HG03025 (cell line): ENCODE results near the gene PRC1.

Experiments
- ATAC-seq: cut with Tn5 transposase; IDR thresholded peaks from one replicate; pipeline ENCODE4 v1.9.1; 2021; ENCODE audit warnings: mild to moderate bottlenecking, moderate library complexity; ENCODE audit not compliant: unreplicated experiment, low FRiP score

Gene PRC1

DNA sequence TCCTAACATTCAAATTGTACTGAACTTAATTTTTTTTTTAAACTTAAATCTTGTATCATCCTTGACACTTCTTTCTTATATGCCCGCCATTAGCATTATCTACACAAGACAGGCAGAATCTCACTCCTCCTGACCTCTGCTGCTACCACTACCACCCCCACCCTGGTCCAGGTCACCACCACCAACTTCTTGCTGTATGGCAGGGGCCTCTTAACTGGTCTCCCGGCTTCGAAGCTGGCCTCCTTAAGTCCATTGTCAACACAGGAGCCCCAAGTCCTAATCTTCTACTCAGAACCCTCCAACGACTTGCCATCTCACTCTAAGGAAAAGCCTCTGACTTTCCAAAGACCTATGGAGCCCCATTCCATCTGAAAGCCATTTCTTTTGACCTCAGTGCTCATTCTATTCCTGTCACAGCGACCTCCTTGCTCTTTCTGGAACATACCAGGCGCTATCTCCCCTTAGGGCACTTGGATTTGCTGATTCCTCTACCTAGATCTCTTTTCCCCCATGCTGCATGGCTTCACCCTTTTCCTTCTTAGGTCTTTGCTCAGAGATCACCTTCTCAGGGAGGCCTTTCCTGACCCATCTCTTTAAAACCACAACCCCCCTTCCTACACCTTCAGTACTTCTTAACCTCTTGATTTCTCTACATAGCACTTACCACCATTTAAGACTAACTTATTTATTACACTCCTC lies 2.6 kb downstream of the PRC1 start:
- ATAC-seq, result no peak

DNA sequence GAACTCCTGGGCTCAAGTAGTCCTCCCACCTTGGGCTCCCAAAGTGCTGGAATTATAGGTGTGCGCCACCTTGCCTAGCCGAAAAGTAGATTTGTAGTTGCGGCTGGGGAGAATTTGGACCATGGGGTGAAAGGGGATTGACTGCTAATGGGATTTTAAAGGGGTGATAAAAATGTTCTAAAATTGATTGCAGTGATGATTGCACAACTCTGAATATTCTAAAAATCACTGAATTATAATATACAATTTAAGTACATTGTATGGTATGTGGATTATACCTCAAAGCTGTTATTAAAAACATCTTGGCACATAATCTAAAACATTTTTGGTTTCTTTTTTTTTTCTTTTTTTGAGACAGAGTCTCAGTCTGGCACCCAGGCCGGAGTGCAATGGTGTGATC lies 3.9 kb downstream of the PRC1 start:
- ATAC-seq, result no peak

DNA sequence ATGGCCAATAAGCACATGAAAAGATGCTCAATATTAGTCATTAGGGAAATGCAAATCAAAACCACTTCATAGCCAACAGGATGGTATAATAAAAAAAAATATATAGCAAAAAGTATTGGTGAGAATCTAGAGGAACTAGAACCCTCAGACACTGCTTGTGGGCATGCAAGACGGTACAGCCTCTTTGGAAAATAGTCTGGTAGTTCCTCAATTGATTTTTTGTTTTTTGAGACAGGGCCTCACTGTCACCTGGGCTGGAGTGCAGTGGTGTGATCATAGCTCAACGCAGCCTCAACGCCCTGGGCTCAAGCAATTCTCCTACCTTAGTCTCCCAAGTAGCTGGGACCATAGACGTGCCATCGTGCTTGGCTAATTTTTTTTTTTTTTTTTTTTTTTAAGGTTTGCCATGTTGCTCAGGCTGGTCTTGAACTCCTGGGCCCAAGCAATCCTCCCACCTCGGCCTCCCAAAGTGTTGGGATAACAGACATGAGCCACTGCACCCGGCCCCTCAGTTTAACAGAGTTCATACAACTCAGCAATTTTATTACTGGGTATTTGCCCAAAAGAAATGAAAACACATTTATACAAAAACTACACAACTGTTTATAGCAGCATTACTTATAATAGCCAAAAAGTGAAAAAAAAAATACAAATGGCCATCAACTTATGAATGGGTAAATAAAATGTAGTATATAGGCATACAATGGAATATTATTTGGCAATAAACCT lies 5.1 kb downstream of the PRC1 start:
- ATAC-seq, result no peak

DNA sequence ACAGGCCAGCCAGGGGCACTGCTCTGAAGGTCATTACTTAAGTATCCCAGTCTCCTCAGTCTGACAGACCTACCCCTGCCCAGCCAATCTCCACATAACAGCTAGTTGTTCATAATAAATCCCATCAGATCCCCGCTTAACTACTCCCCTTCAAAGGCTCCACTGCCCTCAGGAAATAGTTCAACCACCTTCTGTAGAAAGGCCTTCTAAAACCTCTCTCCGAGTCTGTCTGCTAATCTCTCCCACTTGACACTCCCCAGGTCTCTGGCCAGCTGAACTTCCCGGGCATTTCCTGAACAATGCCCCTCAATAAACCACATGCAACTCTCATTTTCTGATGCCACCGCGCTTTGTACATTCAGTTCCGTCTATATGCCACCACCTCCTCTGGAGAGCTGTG lies 6.0 kb downstream of the PRC1 start:
- no peak for ATAC-seq

DNA sequence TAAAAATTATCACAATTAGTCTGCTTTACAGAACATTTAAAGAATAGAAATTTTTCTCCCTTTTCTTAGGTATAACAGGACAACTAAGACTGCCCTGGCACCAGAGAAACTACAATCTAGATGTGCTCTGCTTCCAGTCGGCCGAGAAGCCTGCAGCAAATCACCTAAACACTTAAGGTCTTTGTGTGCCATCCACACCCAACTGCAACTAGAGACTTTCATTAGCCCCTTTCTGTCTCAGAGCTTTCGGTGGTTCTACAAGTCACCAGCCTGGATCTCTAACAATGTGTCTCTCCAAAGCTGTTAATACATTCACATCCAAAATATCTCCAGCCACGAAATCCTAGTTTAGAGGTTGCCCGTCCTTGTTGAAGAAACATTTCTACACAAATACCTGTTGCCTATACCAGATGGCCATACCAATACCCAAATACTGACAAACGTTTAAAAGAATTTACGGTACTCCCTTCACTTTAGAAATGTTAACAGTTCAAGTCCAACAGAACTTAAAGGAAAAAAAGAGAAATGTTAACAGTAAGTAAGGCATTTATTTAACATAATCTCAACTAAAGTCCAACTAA lies 6.7 kb downstream of the PRC1 start:
- no peak for ATAC-seq

DNA sequence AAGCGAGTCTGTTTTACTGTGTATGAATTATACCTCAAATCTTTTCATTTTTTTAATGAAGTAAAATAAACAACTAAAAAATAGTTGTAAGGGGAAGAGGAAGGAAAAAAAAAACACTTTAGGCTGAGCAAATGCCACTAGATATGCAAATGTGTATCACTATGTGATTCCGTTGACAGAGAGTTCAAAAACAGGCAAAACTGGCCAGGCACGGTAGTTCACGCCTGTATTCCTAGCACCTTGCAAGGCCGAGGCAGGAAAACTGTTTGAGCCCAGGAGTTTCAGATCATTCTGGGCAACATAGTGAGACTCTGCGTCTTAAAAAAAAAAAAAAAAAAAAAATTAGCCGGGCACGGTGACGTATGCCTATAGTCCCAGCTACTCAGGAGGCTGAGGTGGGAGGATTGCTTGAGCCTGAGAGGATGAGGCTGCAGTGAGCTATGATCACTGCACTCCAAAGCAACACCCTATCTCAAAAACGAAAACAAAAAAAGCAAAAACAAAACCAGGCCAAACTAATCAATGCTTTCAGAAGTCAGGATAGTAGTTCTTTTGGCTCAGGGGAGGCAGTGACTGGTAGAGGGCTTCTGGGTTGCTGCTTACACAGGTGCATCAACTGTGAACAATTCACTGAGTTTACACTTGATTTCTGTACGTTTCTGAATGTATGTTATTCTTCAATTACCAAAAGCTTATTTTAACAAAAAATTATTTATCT lies 7.4 kb downstream of the PRC1 start:
- ATAC-seq, result no peak

DNA sequence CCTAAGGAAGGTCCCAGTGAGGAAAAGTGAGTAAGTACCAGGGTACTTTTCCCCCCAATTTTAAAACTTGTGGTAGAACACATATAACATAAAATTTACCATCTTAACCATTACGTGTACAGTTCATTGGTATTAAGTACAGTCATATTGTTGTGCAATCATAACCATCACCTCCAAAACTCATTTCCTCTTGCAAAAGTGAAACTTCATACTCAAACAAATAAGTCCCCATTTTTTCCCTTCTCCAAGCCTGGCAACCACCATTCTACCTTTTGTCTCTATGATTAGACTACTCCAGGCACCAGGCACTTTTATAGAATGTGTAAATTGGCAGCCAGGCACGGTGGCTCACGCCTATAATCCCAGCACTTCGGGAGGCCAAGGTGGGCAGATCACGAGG lies 12.2 kb downstream of the PRC1 start:
- ATAC-seq, result no peak

DNA sequence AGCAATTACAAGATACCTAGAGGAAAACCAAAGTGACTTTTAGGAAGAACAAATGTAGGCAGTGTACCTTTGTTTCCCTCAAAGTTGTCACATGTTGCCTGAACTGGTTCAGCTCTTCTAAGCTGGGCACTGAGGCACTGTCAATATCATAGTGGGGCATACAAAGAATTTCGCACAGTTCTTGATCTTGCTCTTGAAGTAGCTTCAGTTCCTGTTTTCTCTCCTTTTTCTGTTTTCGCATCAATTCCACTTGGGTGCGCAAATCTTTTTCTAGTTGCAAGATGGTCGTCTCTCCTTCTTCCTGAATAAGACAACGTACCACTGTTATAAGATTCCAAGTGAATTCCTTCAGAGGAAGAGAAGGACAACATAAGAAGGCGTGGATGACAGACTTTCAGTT lies 12.7 kb downstream of the PRC1 start:
- ATAC-seq, result no peak

DNA sequence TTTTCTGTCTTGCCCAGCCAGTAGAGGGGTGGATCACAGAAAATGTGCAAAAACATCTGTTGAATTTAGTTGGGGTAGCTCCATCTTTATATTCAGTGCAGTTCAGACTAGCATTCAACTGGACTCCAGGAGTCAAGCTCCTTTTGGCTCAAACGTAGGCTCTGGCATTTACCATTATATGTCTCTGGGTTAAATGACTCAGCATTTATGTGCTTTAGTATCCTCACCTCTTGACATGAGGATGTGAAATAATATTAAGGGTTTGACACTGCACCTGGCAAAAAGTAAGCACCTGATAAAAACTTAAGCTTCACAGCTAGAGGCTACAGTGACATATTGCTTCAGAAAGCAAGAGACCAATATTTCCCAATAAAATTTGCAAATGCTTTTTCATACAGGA lies 14.8 kb downstream of the PRC1 start:
- ATAC-seq, result no peak

DNA sequence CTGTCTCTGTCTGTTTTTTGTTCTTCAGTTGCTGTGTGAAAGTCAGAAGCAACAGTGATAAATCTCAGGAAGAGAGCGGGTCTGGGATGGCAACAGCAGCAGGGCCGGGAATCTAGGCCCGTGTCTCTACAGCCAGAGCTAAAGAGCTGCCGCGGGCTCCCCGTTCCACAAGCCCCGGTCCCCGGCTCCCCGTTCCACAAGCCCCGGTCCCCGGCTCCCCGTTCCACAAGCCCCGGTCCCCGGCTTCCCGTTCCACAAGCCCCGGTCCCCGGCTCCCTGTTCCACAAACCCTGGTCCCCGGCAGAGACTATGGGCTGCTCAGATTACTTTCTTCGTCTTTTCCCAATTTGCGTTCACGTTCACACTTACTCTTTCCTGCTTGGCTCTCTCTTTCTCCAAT lies 20.1 kb downstream of the PRC1 start:
- ATAC-seq, result no peak

DNA sequence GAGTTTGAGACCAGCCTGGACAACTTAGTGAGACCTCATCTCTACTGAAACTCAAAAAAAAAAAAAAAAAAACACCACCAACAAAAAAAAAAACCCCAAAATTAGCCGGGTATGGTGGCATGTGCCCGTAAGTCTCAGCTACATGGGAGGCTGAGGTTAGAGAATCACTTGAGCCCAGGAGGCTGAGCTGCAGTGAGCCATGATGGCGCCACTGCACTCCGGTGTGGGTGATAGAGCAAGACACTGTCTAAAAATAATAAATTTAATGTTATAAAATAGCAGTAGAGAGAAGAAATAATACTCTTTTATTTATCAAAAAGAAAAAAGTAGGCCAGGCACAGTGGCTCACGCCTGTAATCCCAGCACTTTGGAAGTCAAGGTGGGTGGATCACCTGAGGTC lies 22.2 kb downstream of the PRC1 start:
- no peak for ATAC-seq

DNA sequence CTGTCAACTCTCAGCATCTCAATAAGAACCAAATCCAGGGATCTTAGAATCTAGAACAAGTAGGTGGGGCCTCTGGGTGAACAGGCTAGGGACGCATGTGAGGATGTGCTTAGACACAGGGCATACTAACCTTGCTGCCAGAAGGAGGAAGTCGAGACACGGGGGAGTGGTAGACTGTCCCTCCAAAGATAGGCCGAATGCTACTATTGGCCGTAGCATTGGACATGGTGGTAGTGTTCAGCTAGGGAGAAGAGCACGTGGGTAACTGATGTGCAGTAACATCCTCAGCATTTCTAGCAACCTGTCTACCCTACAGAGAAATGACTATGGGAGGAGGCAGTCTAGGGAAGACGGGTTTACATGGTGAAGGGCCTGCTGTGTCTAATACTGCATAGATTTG lies 24.1 kb downstream of the PRC1 start:
- no peak for ATAC-seq

DNA sequence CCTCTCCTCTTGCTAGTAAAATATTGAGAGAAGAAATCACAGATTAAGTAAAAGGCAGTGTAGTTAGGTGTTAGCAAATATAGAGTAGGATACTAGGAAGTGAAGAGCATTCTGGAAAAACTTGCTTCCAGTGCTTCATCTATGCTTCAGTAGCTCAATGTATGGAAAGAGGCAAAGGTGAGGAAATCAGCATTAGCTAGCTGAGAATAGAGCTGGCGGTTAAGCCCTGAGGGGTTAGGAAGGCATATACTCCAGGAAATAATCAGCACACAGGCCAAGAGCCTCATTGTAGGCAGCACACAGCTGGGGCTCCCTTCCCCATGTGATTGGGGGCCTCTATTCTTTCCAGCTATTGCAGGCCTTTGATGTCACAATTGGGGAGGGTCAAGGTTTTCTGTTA lies 25.9 kb downstream of the PRC1 start:
- no peak for ATAC-seq

DNA sequence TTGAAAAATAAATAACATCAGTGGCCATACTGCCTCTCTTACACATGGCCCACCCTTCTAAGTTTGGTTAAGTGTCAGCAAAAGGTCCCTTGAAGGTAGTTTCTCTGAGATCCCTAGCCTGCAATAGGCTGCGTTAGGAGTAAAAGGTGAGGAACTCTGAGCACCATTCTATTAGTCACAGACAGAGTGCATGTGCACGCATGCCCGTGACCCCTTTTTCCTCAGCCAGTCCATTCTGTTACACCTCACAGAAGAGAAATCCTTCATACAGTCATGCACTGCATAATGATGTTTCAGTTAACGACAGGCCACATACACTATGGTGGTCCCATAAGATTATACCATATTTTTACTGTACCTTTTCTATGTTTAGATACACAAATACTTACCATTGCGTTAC lies 27.1 kb downstream of the PRC1 start:
- no peak for ATAC-seq

DNA sequence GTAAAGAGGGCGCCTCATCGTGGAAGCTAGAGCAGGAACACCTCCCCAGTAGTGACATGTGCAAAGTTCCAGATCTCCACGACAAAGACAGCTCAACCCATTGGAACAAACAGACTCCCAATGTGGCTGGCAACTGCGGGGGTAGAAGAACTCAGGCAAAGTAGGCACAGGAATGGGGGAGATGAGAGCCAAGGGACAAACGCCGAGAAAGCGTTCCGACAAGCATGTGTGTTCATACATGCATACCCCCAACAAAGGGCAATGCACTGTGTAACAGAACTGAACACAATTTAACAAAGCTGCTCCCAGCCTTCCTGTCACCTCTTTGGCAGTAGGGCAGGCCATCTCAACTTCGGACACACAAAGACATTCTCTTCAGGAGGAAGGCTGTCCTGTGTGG lies 28.1 kb downstream of the PRC1 start:
- ATAC-seq, result no peak

DNA sequence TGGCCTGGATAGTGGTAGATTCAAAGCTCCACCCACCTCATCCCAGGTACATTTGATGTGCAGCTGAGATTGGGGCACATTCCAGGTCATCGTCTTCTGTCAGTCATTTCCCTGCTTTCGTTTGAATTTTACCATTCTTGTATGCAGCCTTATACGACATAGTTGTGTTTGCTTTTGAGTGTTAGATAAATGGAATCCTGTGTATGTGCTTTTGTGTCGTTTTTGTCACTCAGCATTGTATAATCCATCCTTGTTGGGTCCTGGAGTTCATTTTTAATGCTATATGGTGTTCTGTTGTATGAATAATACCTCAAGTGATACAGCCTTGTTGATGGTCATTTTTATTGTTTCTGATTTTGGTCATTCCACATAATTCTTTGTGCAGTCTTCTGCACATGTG lies 32.3 kb downstream of the PRC1 start:
- no peak for ATAC-seq

DNA sequence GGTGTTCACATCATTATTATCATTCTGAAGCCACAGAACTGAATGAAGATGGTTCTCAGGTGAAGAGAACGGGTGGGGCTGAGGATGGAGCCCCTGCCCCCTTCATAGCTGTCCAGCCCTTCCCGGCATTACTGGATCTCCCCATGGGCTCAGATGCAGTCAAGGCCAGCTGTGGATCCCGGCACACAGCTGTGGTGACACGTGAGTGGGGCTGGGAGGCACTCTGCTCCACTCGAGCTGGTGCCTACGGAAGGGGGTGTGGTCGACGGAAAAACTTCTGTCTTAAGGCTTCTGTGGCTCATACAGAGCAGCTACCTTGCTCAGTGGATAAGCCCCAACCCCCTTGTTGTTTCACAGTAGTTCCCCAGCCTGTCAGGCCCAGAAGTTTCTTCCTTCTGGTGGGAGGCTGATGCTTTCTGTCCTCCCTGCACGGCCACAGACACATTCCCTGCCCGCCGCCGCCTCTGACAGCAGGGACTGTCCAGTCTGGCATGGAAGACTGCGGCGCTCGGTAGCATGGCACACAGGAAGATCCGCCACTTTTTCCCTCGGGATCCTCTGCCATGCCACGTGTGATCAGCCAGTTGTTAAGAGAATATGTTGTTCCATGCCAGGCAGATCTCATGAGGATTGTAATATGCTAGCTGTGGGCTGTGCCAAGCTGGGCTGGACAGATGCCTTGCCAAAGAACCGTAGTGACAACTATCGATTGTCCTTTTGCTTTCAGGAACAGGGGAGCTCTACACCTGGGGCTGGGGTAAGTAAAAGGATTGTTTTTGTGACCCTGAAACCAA lies 33.8 kb downstream of the PRC1 start:
- no peak for ATAC-seq

DNA sequence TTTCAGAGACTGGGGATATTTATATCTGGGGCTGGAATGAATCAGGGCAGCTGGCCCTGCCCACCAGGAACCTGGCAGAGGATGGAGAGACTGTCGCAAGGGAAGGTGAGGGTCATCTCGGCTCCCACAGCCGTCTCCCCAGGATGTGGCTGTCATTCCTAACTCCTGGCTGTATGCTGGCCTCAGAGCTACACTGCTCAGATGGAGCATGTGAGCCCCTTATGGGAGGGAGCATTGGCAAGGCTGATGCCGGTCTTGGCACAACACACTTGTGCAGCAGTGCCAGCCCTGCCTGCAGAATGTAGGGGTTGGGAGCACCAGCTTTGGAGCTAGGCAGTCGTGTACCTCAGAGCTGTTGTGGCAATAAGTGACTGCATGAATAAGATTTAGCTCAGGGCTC lies 34.4 kb downstream of the PRC1 start:
- ATAC-seq, result no peak

DNA sequence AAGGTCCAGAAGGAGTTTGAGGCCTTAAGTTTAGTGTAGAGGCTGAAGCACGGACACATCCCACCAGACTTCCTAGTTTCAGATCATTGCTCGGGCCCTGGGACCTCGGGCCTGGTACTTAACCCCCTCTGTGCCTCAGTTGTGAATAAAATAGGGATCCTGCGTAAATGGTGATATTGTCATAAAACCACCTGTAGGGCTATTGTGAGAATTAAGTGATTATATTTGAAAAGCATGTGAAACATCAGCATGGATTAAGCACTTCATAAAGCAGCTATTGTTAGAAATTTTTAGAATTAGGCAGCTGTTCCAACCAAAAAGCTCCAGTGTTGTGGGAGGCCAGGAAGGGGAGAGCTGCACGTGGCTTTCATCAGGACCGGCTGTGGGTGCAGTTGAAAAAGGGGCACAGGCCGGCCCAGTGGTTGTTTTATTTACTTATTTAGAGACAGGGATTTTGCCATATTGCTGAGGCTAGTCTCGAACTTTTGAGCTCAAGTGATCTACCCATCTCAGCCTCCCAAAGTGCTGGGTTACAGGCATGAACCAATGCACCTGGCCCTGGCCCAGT lies 35.2 kb downstream of the PRC1 start:
- ATAC-seq, result no peak

DNA sequence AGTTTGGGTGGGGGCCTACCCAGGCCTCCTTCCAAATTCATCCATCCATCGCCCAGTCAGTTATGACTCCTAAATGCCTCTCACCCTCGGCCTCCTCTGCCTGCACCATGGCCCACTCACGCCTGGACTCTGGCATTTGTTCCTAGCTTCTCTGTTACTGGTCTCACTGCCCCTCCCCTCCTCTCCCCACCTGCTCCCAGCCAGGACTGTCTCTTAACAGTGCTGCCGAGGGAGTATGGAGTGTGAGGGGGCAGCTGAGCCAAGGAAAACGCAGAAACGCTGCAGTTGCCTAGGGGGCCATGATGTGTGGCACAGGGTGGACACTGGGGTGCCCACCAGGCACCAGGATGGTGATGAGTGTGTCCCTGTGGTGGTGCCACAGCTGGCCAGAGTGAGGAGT lies 36.5 kb downstream of the PRC1 start:
- ATAC-seq, result no peak
